B cell (primary cell): Measurements from ENCODE around the gene TAF4. TPM values are rescaled to one million over a fixed set of nuclear protein-coding genes. Genes with fewer than 3 reads are reported as not detected.

Experiments
- ATAC-seq: fragments of 200-7000 bp; cut with Tn5 transposase; one replicate; pipeline ENCODE4 v1.10.0; 2021; ENCODE audit warnings: low read depth, mild to moderate bottlenecking, moderate number of reproducible peaks, moderate library complexity
- CTCF ChIA-PET: fragments of 350-600 bp; sonication (Branson Sonifier 250); formaldehyde crosslinking; loops from one replicate; lab custom pipeline; 2021; ENCODE audit warnings: antibody characterized with exemption, inconsistent platforms; lab: Charles Lee
- POLR2A ChIA-PET: fragments of 350-600 bp; sonication (Branson Sonifier 250); formaldehyde crosslinking; loops from one replicate; lab custom pipeline; 2021; ENCODE audit warnings: antibody characterized with exemption; lab: Charles Lee
- DNase-seq: peaks from one replicate; pipeline ENCODE4 v3.0.0; 2013
- H2AFZ ChIP-seq: 2 replicates; pipeline ENCODE4 v1.6.1; 2012; ENCODE audit warnings: mild to moderate bottlenecking, low read depth, low read length; ENCODE audit not compliant: insufficient read depth, poor library complexity, severe bottlenecking
- H3K27ac ChIP-seq, 2 donors: 1 replicate in 1 of 2; 2 replicates in 1 of 2; pipeline ENCODE4 v1.5.1; 2012 to 2013; ENCODE audit warnings: low read length in 2 of 2, mild to moderate bottlenecking in 2 of 2, moderate library complexity in 1 of 2
- H3K27me3 ChIP-seq, 4 experiments: fragments of 200-600 bp in 1 of 4; sonication (generic) in 1 of 4; replicated peaks in 1 of 4; 1 replicate in 2 of 4; 2 replicates in 2 of 4; pipeline versions ENCODE4 v1.6.1 to v1.7.0; 2013 to 2016; ENCODE audit warnings: low read length in 3 of 4, mild to moderate bottlenecking in 2 of 4, mixed read lengths in 1 of 4, moderate library complexity in 1 of 4; ENCODE audit not compliant: insufficient read depth in 4 of 4, control insufficient read depth in 3 of 4; ENCODE audit errors: control extremely low read depth in 1 of 4
- H3K36me3 ChIP-seq, 2 experiments: replicated peaks in 1 of 2; 1 replicate in 1 of 2; 2 replicates in 1 of 2; pipeline versions ENCODE4 v1.6.1 to v1.7.1; 2013; ENCODE audit warnings: low read length in 1 of 2; ENCODE audit not compliant: insufficient read depth in 2 of 2, control insufficient read depth in 1 of 2; ENCODE audit errors: control extremely low read depth in 1 of 2, extremely low read depth in 1 of 2
- H3K4me1 ChIP-seq, 2 donors: fragments of 200-600 bp in 1 of 2; sonication (generic) in 1 of 2; 1 replicate in 1 of 2; 2 replicates in 1 of 2; pipeline versions ENCODE4 v1.5.1 to v1.6.1; 2013 to 2017; ENCODE audit warnings: low read length in 2 of 2; ENCODE audit not compliant: control insufficient read depth in 2 of 2, insufficient read depth in 2 of 2
- H3K4me2 ChIP-seq: replicated peaks from 2 replicates; pipeline ENCODE3; 2012; ENCODE audit warnings: mild to moderate bottlenecking, low read depth, low read length; ENCODE audit not compliant: poor library complexity, severe bottlenecking
- H3K4me3 ChIP-seq, 5 experiments: fragments of 200-600 bp in 1 of 5; sonication (generic) in 1 of 5; 1 replicate in 3 of 5; 2 replicates in 2 of 5; pipeline versions ENCODE4 v1.5.1 to v1.7.0; 2011 to 2016; ENCODE audit warnings: low read length in 4 of 5, mild to moderate bottlenecking in 4 of 5, low read depth in 2 of 5, control low read depth in 1 of 5, moderate library complexity in 1 of 5; ENCODE audit not compliant: insufficient read depth in 1 of 5; ENCODE audit errors: control extremely low read depth in 1 of 5, extremely low read depth in 1 of 5
- H3K79me2 ChIP-seq: fragments of 200-600 bp; sonication (generic); one replicate; pipeline ENCODE4 v1.6.0; 2016; ENCODE audit warnings: low read length; ENCODE audit not compliant: control insufficient read depth, insufficient read depth
- H3K9ac ChIP-seq: fragments of 200-600 bp; sonication (generic); 2 replicates; pipeline ENCODE4 v1.6.1; 2017; ENCODE audit warnings: mild to moderate bottlenecking, low read length, moderate library complexity
- H3K9me3 ChIP-seq, 3 donors: one replicate each; pipeline versions ENCODE4 v1.6.1 to v1.7.1; 2013; ENCODE audit warnings: low read length in 2 of 3; ENCODE audit not compliant: control insufficient read depth in 2 of 3, insufficient read depth in 1 of 3; ENCODE audit errors: control extremely low read depth in 1 of 3
- H4K20me1 ChIP-seq: 2 replicates; pipeline ENCODE4 v1.6.0; 2012; ENCODE audit warnings: mild to moderate bottlenecking, low read length; ENCODE audit not compliant: insufficient read depth, control insufficient read depth, poor library complexity, severe bottlenecking
- H3K27ac Mint-ChIP-seq: one replicate; pipeline ENCODE4 v1.8.0; 2021; ENCODE audit warnings: mixed read lengths
- H3K27me3 Mint-ChIP-seq: one replicate; pipeline ENCODE4 v1.8.0; 2021; ENCODE audit warnings: mixed read lengths
- H3K4me1 Mint-ChIP-seq: one replicate; pipeline ENCODE4 v1.8.0; 2021; ENCODE audit warnings: mixed read lengths
- H3K4me3 Mint-ChIP-seq: one replicate; pipeline ENCODE4 v1.8.0; 2021; ENCODE audit warnings: mixed read lengths
- H3K9me3 Mint-ChIP-seq: one replicate; pipeline ENCODE4 v1.8.0; 2022; ENCODE audit warnings: mixed read lengths; ENCODE audit not compliant: insufficient read depth
- CTCF ChIP-seq: fragments of 200-600 bp; IDR thresholded peaks from one replicate; pipeline ENCODE4 v1.8.0; 2022; ENCODE audit warnings: antibody characterized with exemption, mild to moderate bottlenecking
- EZH2 ChIP-seq: IDR thresholded peaks from 2 replicates; pipeline ENCODE4 v1.6.1; 2012; ENCODE audit warnings: borderline replicate concordance, low read depth, mild to moderate bottlenecking, moderate library complexity, low read length; ENCODE audit not compliant: insufficient read depth, poor library complexity, severe bottlenecking
- WGBS: methylation state at CpG from one replicate; pipeline ENCODE4 v1.1.5; 2013; ENCODE audit warnings: missing lambda C conversion rate; ENCODE audit not compliant: insufficient coverage; 5-methylcytosine and 5-hydroxymethylcytosine counted together
- intact Hi-C: fragments of 100-400 bp; cut with micrococcal nuclease; formaldehyde crosslinking; loops from one replicate; pipeline ENCODE4 v1.10.0; 2022
- polyA plus RNA-seq: library from polyadenylated mRNA; depleted of rRNA; stranded (reverse); fragments of >200 nt; gene quantifications from 2 replicates; pipeline ENCODE4 v1.2.3, GENCODE V29; 2012
- total RNA-seq, 2 donors: library from RNA; stranded (reverse); fragments of 120-200 nt in 1 of 2; gene quantifications; 1 replicate in 1 of 2; 2 replicates in 1 of 2; pipeline versions ENCODE4 v1.2.3 to v1.2.4, GENCODE V29; 2013 to 2022

TAF4 gene
- total and polyA plus RNA-seq, 2 donors (not counting 1 experiment from before 2014, with no cell fraction given), result 13.9 to 39.5 TPM

DNA sequence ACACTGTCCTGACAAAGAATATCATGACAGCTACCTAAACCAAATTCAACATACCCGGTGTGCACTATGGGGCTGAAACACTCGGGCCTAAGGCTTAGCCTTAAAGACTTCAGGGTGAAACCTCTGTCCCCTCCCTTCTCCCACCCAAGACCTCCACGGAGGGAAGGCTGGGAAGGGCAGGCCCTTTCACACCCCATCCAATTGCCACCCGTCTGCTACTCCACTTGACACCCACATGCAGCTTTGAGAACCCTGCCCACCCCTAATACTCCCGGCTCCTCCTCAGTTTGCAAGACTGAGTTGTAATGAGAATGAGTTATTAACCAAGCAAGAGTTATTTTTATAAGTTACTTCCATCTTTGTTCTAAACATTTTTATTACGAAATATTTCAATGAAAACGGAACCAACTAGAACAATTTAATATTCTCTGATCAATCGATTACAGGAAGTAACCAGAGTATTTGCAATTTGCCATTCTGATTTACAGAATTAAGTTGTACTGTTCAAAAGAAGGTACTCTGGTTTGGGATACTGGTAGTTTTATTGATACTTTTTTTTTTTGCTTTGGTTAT lies 3.7 kb downstream of the TAF4 start:
- peaks cover 18 to 23% of the 10 kb centered on the region in 2 donors for H3K4me1 ChIP-seq
- no peak overlapping the region for H3K4me2 ChIP-seq
- peaks cover 71% of the 10 kb centered on the region for H3K79me2 ChIP-seq
- Mint-ChIP-seq H3K27ac (no peak overlapping the region), H3K27me3 (no peaks in the 10 kb centered on the region), H3K9me3 (no peaks in the 10 kb centered on the region), H3K4me3 (no peak overlapping the region), H3K4me1 (peaks cover 48% of the 10 kb centered on the region)
- ATAC-seq (no peak), DNase-seq (no peak)
- no peak overlapping the region for H3K4me3 ChIP-seq
- no peaks in the 10 kb centered on the region for H3K27me3 ChIP-seq
- ChIA-PET CTCF (interaction anchor here (0.8 kb wide), 1 partner anchor 52 kb away, joined by 3 read pairs; no protein-coding TSS in a partner anchor), POLR2A (no interaction called here)
- WGBS, result 100% methylated on average over 3 of the region's 8 CpGs
- no peak overlapping the region for H2AFZ ChIP-seq
- H3K9me3 ChIP-seq, result no peaks in the 10 kb centered on the region
- H3K9ac ChIP-seq, result no peak overlapping the region
- H4K20me1 ChIP-seq, result peaks cover 61% of the 10 kb centered on the region
- peaks cover 0 to 3% of the 10 kb centered on the region in 2 experiments for H3K36me3 ChIP-seq
- H3K27ac ChIP-seq, result no peak overlapping the region
- TF ChIP-seq EZH2 (no peak), CTCF (no peak)
- intact Hi-C loops, result no loop called here

DNA sequence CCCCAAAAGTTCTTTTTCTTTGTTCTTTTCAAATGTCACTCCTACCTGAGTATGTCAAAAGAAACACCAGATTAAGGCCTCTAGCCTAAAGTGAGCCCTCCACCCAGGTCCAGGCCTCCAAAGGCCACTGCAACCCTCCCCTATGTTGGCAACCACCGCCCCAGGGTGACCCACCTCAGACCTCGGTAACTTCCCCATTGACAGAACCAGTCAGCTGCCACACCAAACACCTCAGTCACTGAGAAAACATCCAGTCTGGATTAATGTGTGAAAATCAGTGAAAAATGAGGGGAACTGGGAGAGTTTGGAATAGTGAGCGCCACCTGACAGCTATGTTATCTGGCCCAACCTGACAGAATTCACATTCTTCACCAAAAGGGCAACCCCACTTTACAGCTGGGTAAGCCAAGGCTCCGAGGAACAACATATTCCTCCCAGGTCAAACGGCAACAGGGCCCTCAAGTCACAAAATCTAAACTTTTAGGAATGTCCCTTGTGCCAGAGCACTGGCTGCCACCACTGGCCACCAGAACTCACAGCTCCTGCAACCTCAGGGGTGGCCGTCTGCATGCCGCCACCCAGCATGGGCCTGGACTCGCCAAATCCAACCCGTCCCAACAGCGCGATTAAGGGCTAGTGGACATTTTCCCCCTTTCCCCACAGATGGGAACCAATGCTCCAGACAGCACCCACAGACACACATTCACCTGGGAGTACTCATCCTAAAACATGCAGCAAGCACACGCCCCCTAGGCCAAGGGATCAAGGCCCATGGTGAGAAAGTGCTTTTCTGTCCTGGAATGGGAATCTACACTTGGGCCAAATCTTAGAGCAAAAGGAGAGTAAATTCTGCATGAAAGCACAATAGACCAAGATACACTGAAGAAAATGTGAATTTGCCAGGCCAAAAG lies 4.8 kb downstream of the TAF4 start:
- H3K27me3 ChIP-seq, result no peaks in the 10 kb centered on the region
- peaks cover 71% of the 10 kb centered on the region for H4K20me1 ChIP-seq
- H3K4me1 Mint-ChIP-seq, result peaks cover 44% of the 10 kb centered on the region
- TF ChIP-seq EZH2 (no peak), CTCF (no peak)
- no peak overlapping the region for H3K4me3 ChIP-seq
- no peak overlapping the region for H3K27ac Mint-ChIP-seq
- no peak overlapping the region for H3K27ac ChIP-seq
- DNase-seq (no peak), ATAC-seq (no peak)
- H3K4me3 Mint-ChIP-seq, result no peak overlapping the region
- no peak overlapping the region for H3K9ac ChIP-seq
- peaks cover 75% of the 10 kb centered on the region for H3K79me2 ChIP-seq
- H3K9me3 Mint-ChIP-seq, result no peaks in the 10 kb centered on the region
- peaks cover 15 to 19% of the 10 kb centered on the region in 2 donors for H3K4me1 ChIP-seq
- no peaks in the 10 kb centered on the region for H3K9me3 ChIP-seq
- intact Hi-C loops, result no loop called here
- H3K36me3 ChIP-seq, result peaks cover 0 to 3% of the 10 kb centered on the region in 2 experiments
- H3K27me3 Mint-ChIP-seq, result no peaks in the 10 kb centered on the region
- H2AFZ ChIP-seq, result no peak overlapping the region
- CTCF ChIA-PET, result interaction anchor here (0.8 to 1.2 kb wide), 2 partner anchors 50 to 51 kb away, joined by 3 read pairs; no protein-coding TSS in a partner anchor
- WGBS, result over 99% methylated on average over 8 of the region's 12 CpGs
- POLR2A ChIA-PET, result no interaction called here
- no peak overlapping the region for H3K4me2 ChIP-seq
